Activated naive CD8-positive, alpha-beta T cell treated with anti-CD3 and anti-CD28 coated beads for 36 hours (primary cell): ENCODE data around the gene NUDT1. TPM values are rescaled to one million over a fixed set of nuclear protein-coding genes. Genes with fewer than 3 reads are reported as not detected.

Experiments used
- DNase-seq: peaks from one replicate; pipeline ENCODE4 v3.0.0; 2021
- H3K27ac Mint-ChIP-seq: one replicate; pipeline ENCODE4 v1.8.0; 2022; ENCODE audit warnings: mild to moderate bottlenecking, moderate library complexity, mixed read lengths
- H3K27me3 Mint-ChIP-seq: one replicate; pipeline ENCODE4 v1.8.0; 2022; ENCODE audit warnings: mild to moderate bottlenecking, mixed read lengths
- H3K36me3 Mint-ChIP-seq: one replicate; pipeline ENCODE4 v1.8.0; 2021; ENCODE audit warnings: mild to moderate bottlenecking, mixed read lengths
- H3K4me1 Mint-ChIP-seq: one replicate; pipeline ENCODE4 v1.8.0; 2021; ENCODE audit warnings: mixed read lengths
- H3K4me3 Mint-ChIP-seq: one replicate; pipeline ENCODE4 v1.8.0; 2022; ENCODE audit warnings: mild to moderate bottlenecking, moderate library complexity, mixed read lengths
- H3K9me3 Mint-ChIP-seq: one replicate; pipeline ENCODE4 v1.8.0; 2022; ENCODE audit warnings: mixed read lengths
- total RNA-seq, 2 experiments: library from RNA; stranded (reverse); gene quantifications; one replicate each; pipeline ENCODE4 v1.2.3, GENCODE V29; 2021

NUDT1 gene
- total RNA-seq, 2 experiments from 2014 or later, result 93.5 to 97.0 TPM

GRCh38 chr7:2245883-2246675 lies 4.1 kb downstream of the NUDT1 start:
- H3K36me3 Mint-ChIP-seq, result peaks cover 15% of the 10 kb centered on the region
- no peak overlapping the region for H3K27ac Mint-ChIP-seq
- H3K27me3 Mint-ChIP-seq, result no peaks in the 10 kb centered on the region
- H3K4me1 Mint-ChIP-seq, result peaks cover 18% of the 10 kb centered on the region
- H3K4me3 Mint-ChIP-seq, result no peak overlapping the region
- no peak for DNase-seq
- no peaks in the 10 kb centered on the region for H3K9me3 Mint-ChIP-seq

- DNase-seq, result peak; percentile 39
- Mint-ChIP-seq H3K4me1 (peaks cover 18% of the 10 kb centered on the region), H3K36me3 (peaks cover 14% of the 10 kb centered on the region), H3K9me3 (no peaks in the 10 kb centered on the region), H3K27me3 (no peaks in the 10 kb centered on the region), H3K4me3 (no peak overlapping the region), H3K27ac (no peak overlapping the region)
Observed at GRCh38 chr7:2247141-2247995, 5.3 kb downstream of the NUDT1 start.

GRCh38 chr7:2248984-2249694 lies 7.1 kb downstream of the NUDT1 start:
- peak overlapping the region; percentile 47 for H3K4me3 Mint-ChIP-seq
- peak overlapping the region; percentile 71 for H3K27ac Mint-ChIP-seq

GRCh38 chr7:2249744-2250323 lies 7.8 kb downstream of the NUDT1 start:
- Mint-ChIP-seq H3K36me3 (peaks cover 14% of the 10 kb centered on the region), H3K4me1 (peaks cover 22% of the 10 kb centered on the region), H3K27ac (no peak overlapping the region), H3K4me3 (no peak overlapping the region), H3K9me3 (no peaks in the 10 kb centered on the region), H3K27me3 (no peaks in the 10 kb centered on the region)
- DNase-seq, result no peak

More at GRCh38 chr7:2248984-2249694, 7.1 kb downstream of the NUDT1 start:
- Mint-ChIP-seq H3K27me3 (no peaks in the 10 kb centered on the region), H3K4me1 (peaks cover 22% of the 10 kb centered on the region), H3K9me3 (no peaks in the 10 kb centered on the region), H3K36me3 (peaks cover 14% of the 10 kb centered on the region)
- peak; percentile 26 for DNase-seq

- no peak for DNase-seq
- H3K27ac Mint-ChIP-seq, result no peak overlapping the region
- H3K4me1 Mint-ChIP-seq, result peaks cover 17% of the 10 kb centered on the region
- no peaks in the 10 kb centered on the region for H3K27me3 Mint-ChIP-seq
- no peaks in the 10 kb centered on the region for H3K9me3 Mint-ChIP-seq
- H3K4me3 Mint-ChIP-seq, result no peak overlapping the region
- H3K36me3 Mint-ChIP-seq, result peaks cover 8% of the 10 kb centered on the region
Observed at GRCh38 chr7:2251381-2251780, 9.4 kb downstream of the NUDT1 start.

GRCh38 chr7:2251841-2252771 lies 10.1 kb downstream of the NUDT1 start:
- Mint-ChIP-seq H3K27ac (no peak overlapping the region), H3K9me3 (no peaks in the 10 kb centered on the region), H3K36me3 (peaks cover 9% of the 10 kb centered on the region), H3K4me1 (peaks cover 17% of the 10 kb centered on the region), H3K27me3 (no peaks in the 10 kb centered on the region), H3K4me3 (no peak overlapping the region)
- DNase-seq, result no peak

- peaks cover 17% of the 10 kb centered on the region for H3K4me1 Mint-ChIP-seq
- H3K9me3 Mint-ChIP-seq, result no peaks in the 10 kb centered on the region
- DNase-seq, result no peak
- H3K4me3 Mint-ChIP-seq, result no peak overlapping the region
- peaks cover 7% of the 10 kb centered on the region for H3K36me3 Mint-ChIP-seq
- no peaks in the 10 kb centered on the region for H3K27me3 Mint-ChIP-seq
- peak overlapping the region; percentile 48 for H3K27ac Mint-ChIP-seq
Observed at GRCh38 chr7:2253021-2253420, 11.0 kb downstream of the NUDT1 start.

- H3K36me3 Mint-ChIP-seq, result peaks cover 5% of the 10 kb centered on the region
- no peak overlapping the region for H3K4me3 Mint-ChIP-seq
- H3K27me3 Mint-ChIP-seq, result no peaks in the 10 kb centered on the region
- peaks cover 15% of the 10 kb centered on the region for H3K4me1 Mint-ChIP-seq
- no peak for DNase-seq
- no peaks in the 10 kb centered on the region for H3K9me3 Mint-ChIP-seq
- no peak overlapping the region for H3K27ac Mint-ChIP-seq
Observed at GRCh38 chr7:2253525-2254244, 11.7 kb downstream of the NUDT1 start.

GRCh38 chr7:2254429-2255144 lies 12.6 kb downstream of the NUDT1 start:
- Mint-ChIP-seq H3K4me3 (no peak overlapping the region), H3K27me3 (no peaks in the 10 kb centered on the region), H3K36me3 (peaks cover 5% of the 10 kb centered on the region), H3K4me1 (peaks cover 6% of the 10 kb centered on the region), H3K9me3 (no peaks in the 10 kb centered on the region), H3K27ac (no peak overlapping the region)
- no peak for DNase-seq

GRCh38 chr7:2255145-2256139 lies 13.4 kb downstream of the NUDT1 start:
- no peaks in the 10 kb centered on the region for H3K27me3 Mint-ChIP-seq
- no peak overlapping the region for H3K27ac Mint-ChIP-seq
- no peak for DNase-seq
- no peaks in the 10 kb centered on the region for H3K9me3 Mint-ChIP-seq
- H3K4me1 Mint-ChIP-seq, result peaks cover 4% of the 10 kb centered on the region
- peaks cover 5% of the 10 kb centered on the region for H3K36me3 Mint-ChIP-seq
- no peak overlapping the region for H3K4me3 Mint-ChIP-seq

- H3K27ac Mint-ChIP-seq, result no peak overlapping the region
- no peak for DNase-seq
- no peaks in the 10 kb centered on the region for H3K9me3 Mint-ChIP-seq
- no peak overlapping the region for H3K4me3 Mint-ChIP-seq
- H3K27me3 Mint-ChIP-seq, result no peaks in the 10 kb centered on the region
- H3K36me3 Mint-ChIP-seq, result peaks cover 3% of the 10 kb centered on the region
- H3K4me1 Mint-ChIP-seq, result peaks cover 8% of the 10 kb centered on the region
Observed at GRCh38 chr7:2256306-2257045, 14.4 kb downstream of the NUDT1 start.
